Measurements from ENCODE around the gene CFAP77.

CFAP77 gene

DNA sequence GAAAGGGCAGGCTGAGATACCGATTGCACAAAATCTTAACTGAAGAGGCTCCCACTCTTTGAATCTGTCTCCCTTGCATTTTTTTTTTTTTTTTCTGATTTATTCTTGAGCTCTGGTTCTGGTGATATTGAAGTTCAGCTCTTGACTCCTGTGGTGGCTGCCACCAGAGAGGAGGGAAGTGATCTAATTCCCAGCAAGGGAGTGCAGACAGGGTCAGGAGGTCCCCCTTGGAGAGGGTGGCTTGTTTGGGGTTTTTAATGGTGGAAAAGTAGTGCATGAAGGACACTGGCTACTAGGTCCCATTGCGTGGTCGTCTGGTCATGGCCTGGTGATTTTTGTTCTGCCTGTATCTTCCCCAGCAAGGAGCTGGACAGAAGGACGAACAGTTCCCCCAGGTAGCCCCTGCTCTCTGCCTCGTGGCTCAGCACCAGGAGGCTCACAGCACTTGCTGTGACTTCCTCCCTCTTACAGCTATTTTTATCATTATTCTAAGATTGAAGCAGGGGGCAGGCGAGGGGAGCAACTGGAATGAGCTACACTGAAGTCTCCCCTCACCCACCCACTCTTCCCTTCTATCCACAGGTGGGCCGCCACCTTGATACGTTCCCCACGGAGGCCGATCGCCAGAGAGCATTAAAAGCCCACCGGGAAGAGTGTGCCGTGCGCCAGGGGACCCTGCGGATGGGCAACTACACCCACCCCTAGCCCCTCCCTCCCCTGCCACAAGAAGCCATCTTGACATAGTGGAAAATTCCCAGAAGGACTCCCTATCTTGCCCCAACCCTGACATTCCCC is 162.0 kb downstream of the CFAP77 start:
- Mint-ChIP-seq H3K27me3 (ENCODE audit: low read depth) (peaks cover 76% of the 10 kb centered on the region), H3K36me3 (ENCODE audit: low read depth) (no peaks in the 10 kb centered on the region), H3K4me3 (no peak overlapping the region), H3K9me3 (no peaks in the 10 kb centered on the region), H3K4me1 (no peaks in the 10 kb centered on the region), H3K27ac (no peak overlapping the region)
- TF ChIP-seq, protein P1, sequence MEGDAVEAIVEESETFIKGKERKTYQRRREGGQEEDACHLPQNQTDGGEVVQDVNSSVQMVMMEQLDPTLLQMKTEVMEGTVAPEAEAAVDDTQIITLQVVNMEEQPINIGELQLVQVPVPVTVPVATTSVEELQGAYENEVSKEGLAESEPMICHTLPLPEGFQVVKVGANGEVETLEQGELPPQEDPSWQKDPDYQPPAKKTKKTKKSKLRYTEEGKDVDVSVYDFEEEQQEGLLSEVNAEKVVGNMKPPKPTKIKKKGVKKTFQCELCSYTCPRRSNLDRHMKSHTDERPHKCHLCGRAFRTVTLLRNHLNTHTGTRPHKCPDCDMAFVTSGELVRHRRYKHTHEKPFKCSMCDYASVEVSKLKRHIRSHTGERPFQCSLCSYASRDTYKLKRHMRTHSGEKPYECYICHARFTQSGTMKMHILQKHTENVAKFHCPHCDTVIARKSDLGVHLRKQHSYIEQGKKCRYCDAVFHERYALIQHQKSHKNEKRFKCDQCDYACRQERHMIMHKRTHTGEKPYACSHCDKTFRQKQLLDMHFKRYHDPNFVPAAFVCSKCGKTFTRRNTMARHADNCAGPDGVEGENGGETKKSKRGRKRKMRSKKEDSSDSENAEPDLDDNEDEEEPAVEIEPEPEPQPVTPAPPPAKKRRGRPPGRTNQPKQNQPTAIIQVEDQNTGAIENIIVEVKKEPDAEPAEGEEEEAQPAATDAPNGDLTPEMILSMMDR (IDR thresholded peaks at IDR 0.05; ENCODE audit: unreplicated experiment in 3 of 3), result no peak

DNA sequence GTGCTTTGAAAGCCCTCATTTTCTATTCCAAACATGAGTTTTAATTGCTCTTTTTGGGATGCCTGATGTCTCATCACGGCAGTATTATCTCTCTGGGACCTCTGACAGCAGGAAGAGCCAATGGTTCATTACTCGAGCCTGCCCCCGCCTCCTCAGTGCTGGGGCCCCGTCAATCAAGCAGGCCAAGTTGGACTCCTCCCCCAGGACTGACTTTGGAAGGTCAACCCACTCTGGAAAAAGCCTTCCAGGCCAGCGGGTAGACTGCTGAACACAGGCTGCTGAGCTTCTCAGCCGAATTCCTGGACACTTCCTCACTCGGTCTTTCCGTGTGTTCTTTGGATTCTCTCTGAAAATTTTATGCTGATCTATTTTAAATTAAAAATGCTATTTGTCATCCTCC is 162.9 kb downstream of the CFAP77 start:
- no peaks in the 10 kb centered on the region for H3K9me3 Mint-ChIP-seq
- no peak overlapping the region for H3K4me3 Mint-ChIP-seq
- H3K4me1 Mint-ChIP-seq, result no peaks in the 10 kb centered on the region
- H3K36me3 Mint-ChIP-seq (ENCODE audit: low read depth), result no peaks in the 10 kb centered on the region
- no peak overlapping the region for H3K27ac Mint-ChIP-seq
- TF ChIP-seq, protein P1 (IDR thresholded peaks at IDR 0.05; ENCODE audit: unreplicated experiment in 3 of 3), result no peak
- H3K27me3 Mint-ChIP-seq (ENCODE audit: low read depth), result peaks cover 78% of the 10 kb centered on the region

DNA sequence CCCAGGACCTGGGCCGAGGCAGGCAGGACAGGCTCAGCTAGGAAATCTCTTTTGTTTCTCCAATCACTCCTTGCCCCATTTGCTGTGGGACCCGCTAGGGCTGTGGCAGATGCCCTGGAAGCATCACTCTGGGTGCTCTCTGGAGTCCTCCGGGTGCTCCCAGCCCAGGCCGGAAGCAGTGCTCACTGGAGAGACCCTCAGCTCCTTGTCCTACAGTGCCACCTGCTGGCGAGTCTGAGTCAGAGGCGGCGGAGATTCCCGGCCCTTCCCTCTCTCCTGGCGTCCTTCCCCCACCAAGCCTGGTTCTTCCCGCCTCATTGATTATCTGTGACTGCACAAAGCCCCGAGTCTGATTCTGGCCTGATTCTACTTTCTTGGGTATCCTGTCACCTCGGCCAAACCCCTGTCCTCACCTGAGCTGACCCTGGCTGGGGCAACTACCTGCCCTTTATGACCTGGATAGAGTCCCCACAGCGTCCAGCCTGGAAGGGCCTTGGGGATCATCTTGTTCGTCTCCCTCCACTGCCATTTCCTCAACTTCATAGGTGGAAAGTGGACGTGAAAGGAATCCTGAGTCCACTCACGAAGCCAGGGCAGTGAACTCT is 165.1 kb downstream of the CFAP77 start:
- H3K36me3 Mint-ChIP-seq (ENCODE audit: low read depth), result no peaks in the 10 kb centered on the region
- no peaks in the 10 kb centered on the region for H3K9me3 Mint-ChIP-seq
- H3K27ac Mint-ChIP-seq, result no peak overlapping the region

DNA sequence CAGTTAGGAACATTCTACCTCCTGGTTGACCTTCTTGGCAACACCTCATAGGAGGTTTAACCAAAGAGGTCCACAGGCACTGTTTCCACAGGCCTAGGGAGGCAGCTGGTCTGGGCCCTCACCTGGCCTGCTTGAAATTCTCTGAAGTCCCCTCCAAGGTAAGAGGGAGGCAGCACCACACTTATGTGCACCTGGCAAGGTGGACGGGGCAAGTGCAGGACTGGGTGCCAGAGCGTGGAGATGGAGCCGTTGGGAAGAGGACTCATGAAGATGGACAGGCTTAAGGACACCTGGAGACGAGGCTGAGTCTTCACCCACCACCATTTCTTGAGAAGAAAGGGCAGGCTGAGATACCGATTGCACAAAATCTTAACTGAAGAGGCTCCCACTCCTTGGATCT is 165.8 kb downstream of the CFAP77 start:
- no peaks in the 10 kb centered on the region for H3K4me1 Mint-ChIP-seq
- no peak overlapping the region for H3K4me3 Mint-ChIP-seq
- no peak overlapping the region for H3K27ac Mint-ChIP-seq
- H3K9me3 Mint-ChIP-seq, result no peaks in the 10 kb centered on the region
- TF ChIP-seq, protein P1 (IDR thresholded peaks at IDR 0.05; ENCODE audit: unreplicated experiment in 3 of 3), result no peak
- H3K36me3 Mint-ChIP-seq (ENCODE audit: low read depth), result no peaks in the 10 kb centered on the region
- peaks cover 89% of the 10 kb centered on the region for H3K27me3 Mint-ChIP-seq (ENCODE audit: low read depth)

More for the DNA sequence above, 165.1 kb downstream of the CFAP77 start:
- Mint-ChIP-seq H3K4me3 (no peak overlapping the region), H3K4me1 (no peaks in the 10 kb centered on the region), H3K27me3 (ENCODE audit: low read depth) (peaks cover 89% of the 10 kb centered on the region)
- TF ChIP-seq, protein P1 (IDR thresholded peaks at IDR 0.05; ENCODE audit: unreplicated experiment in 3 of 3), result peak; percentile 87 to 93 (median 90)

DNA sequence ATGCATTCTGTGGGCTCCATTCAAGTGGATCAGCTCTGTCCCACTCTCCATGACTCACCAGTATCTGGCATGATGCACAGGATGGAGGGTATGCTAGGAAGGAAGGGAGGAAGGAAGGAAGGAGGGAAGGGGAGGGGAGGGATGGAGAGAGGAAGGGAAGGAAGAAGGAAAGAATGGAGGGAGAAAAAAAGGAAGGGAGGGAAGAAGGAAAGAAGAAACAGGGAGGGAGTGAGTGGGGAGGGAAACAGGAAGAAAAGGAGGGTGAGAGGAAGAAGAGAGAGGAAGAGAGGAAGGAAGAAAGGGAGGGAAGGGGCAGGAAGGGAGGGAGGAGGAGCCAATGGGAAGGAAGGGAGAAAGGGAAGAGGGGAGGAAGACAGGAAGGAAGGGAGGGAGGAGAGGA is 167.1 kb downstream of the CFAP77 start:
- TF ChIP-seq, protein P1 (IDR thresholded peaks at IDR 0.05; ENCODE audit: unreplicated experiment in 3 of 3), result no peak
- no peak overlapping the region for H3K4me3 Mint-ChIP-seq
- H3K36me3 Mint-ChIP-seq (ENCODE audit: low read depth), result no peaks in the 10 kb centered on the region
- H3K9me3 Mint-ChIP-seq, result no peaks in the 10 kb centered on the region
- H3K27ac Mint-ChIP-seq, result no peak overlapping the region
- H3K27me3 Mint-ChIP-seq (ENCODE audit: low read depth), result peaks cover 89% of the 10 kb centered on the region
- no peaks in the 10 kb centered on the region for H3K4me1 Mint-ChIP-seq
